Common myeloid progenitor, CD34-positive (primary cell): Measurements from ENCODE around the gene FNDC1.
"Not testable (repeated sequence)": the region's sequence is repeated elsewhere in the genome, so short reads cannot be mapped to it uniquely, and the experiment has no call there.

Source experiments
- CTCF ChIA-PET: fragments of 350-600 bp; sonication (Branson Sonifier 250); formaldehyde crosslinking; loops from one replicate; lab custom pipeline; 2021; ENCODE audit warnings: antibody characterized with exemption; lab: Charles Lee
- POLR2A ChIA-PET: fragments of 350-600 bp; sonication (Branson Sonifier 250); formaldehyde crosslinking; loops from one replicate; lab custom pipeline; 2021; ENCODE audit warnings: antibody characterized with exemption; lab: Charles Lee
- DNase-seq, 3 donors: peaks; one replicate each; pipeline versions ENCODE4 v3.0.0 to v3.0.0-alpha.2; 2013
- H3K27ac ChIP-seq, 2 experiments: 1 replicate in 1 of 2; 2 replicates in 1 of 2; pipeline ENCODE4 v1.7.0; 2013; ENCODE audit warnings: inconsistent platforms in 2 of 2, low read length in 2 of 2, mild to moderate bottlenecking in 2 of 2, low read depth in 1 of 2, moderate library complexity in 1 of 2; ENCODE audit not compliant: severe bottlenecking in 2 of 2, insufficient read depth in 1 of 2, poor library complexity in 1 of 2
- H3K27me3 ChIP-seq, 5 experiments: replicated peaks in 2 of 5; 1 replicate in 3 of 5; 2 replicates in 2 of 5; pipeline versions ENCODE4 v1.6.1 to v1.7.0; 2013; ENCODE audit warnings: low read length in 4 of 5, mild to moderate bottlenecking in 2 of 5, moderate library complexity in 2 of 5, inconsistent platforms in 1 of 5; ENCODE audit not compliant: insufficient read depth in 5 of 5, control insufficient read depth in 4 of 5
- H3K36me3 ChIP-seq, 4 experiments: 1 replicate in 2 of 4; 2 replicates in 2 of 4; pipeline versions ENCODE4 v1.6.1 to v1.7.0; 2013; ENCODE audit warnings: low read length in 3 of 4, control low read depth in 1 of 4, mild to moderate bottlenecking in 1 of 4; ENCODE audit not compliant: control insufficient read depth in 4 of 4, insufficient read depth in 4 of 4
- H3K4me1 ChIP-seq, 4 experiments: 1 replicate in 3 of 4; 2 replicates in 1 of 4; pipeline versions ENCODE4 v1.6.1 to v1.7.1; 2013; ENCODE audit warnings: low read length in 3 of 4, mild to moderate bottlenecking in 3 of 4, control low read depth in 1 of 4, inconsistent platforms in 1 of 4, moderate library complexity in 1 of 4; ENCODE audit not compliant: control insufficient read depth in 4 of 4, insufficient read depth in 4 of 4; ENCODE audit errors: control extremely low read depth in 1 of 4
- H3K4me3 ChIP-seq, 7 experiments: 1 replicate in 4 of 7; 2 replicates in 3 of 7; pipeline versions ENCODE4 v1.5.1 to v1.7.0; 2013; ENCODE audit warnings: mild to moderate bottlenecking in 7 of 7, low read length in 6 of 7, moderate library complexity in 6 of 7, inconsistent platforms in 2 of 7, low read depth in 2 of 7, control low read depth in 1 of 7; ENCODE audit not compliant: insufficient read depth in 4 of 7, control insufficient read depth in 1 of 7; ENCODE audit errors: extremely low read depth in 1 of 7
- H3K9me3 ChIP-seq, 5 experiments: 1 replicate in 4 of 5; 2 replicates in 1 of 5; pipeline versions ENCODE4 v1.6.1 to v1.7.1; 2013; ENCODE audit warnings: low read length in 4 of 5, mild to moderate bottlenecking in 2 of 5, inconsistent platforms in 1 of 5, low read depth in 1 of 5, moderate library complexity in 1 of 5; ENCODE audit not compliant: control insufficient read depth in 4 of 5, insufficient read depth in 2 of 5; ENCODE audit errors: control extremely low read depth in 1 of 5
- WGBS: methylation state at CpG from one replicate; pipeline ENCODE4 v1.1.5; 2013; ENCODE audit not compliant: insufficient coverage; 5-methylcytosine and 5-hydroxymethylcytosine counted together

FNDC1 gene

GRCh38 chr6:159278626-159279025, 109.4 kb downstream of the FNDC1 start:
- Histone ChIP-seq H3K27me3 (peaks cover 0 to 18% (median 0%) of the 10 kb centered on the region in 5 experiments), H3K4me3 (no peak overlapping the region), H3K9me3 (no peaks in the 10 kb centered on the region), H3K36me3 (no peaks in the 10 kb centered on the region), H3K4me1 (no peaks in the 10 kb centered on the region), H3K27ac (no peak overlapping the region)
- POLR2A ChIA-PET = no interaction called here
- CTCF ChIA-PET = no interaction called here
- DNase-seq = no peak

- 64% methylated on average over 8 of the region's 10 CpGs for WGBS
- H3K27ac ChIP-seq = no peak overlapping the region
- CTCF ChIA-PET = no interaction called here
- POLR2A ChIA-PET = no interaction called here
- H3K4me1 ChIP-seq = no peaks in the 10 kb centered on the region
- H3K4me3 ChIP-seq = no peak overlapping the region
- no peaks in the 10 kb centered on the region for H3K36me3 ChIP-seq
- DNase-seq = no peak
- H3K27me3 ChIP-seq = peaks cover 0 to 18% (median 0%) of the 10 kb centered on the region in 5 experiments
- H3K9me3 ChIP-seq = no peaks in the 10 kb centered on the region
These were observed 110.6 kb downstream of the FNDC1 start for GRCh38 chr6:159279790-159280277.

- Histone ChIP-seq H3K4me3 (no peak overlapping the region), H3K4me1 (no peaks in the 10 kb centered on the region), H3K27me3 (peaks cover 0 to 16% (median 0%) of the 10 kb centered on the region in 5 experiments), H3K36me3 (no peaks in the 10 kb centered on the region), H3K27ac (no peak overlapping the region), H3K9me3 (no peaks in the 10 kb centered on the region)
- ChIA-PET POLR2A (no interaction called here), CTCF (interaction anchor here (1.1 to 1.7 kb wide), 2 partner anchors 11 to 30 kb away, joined by 5 read pairs; no protein-coding TSS in a partner anchor)
- no CpG with 5 or more reads among the region's 5 CpGs for WGBS
- DNase-seq = no peak
These were observed 113.2 kb downstream of the FNDC1 start for GRCh38 chr6:159282421-159282820.

GRCh38 chr6:159284661-159285060, 115.5 kb downstream of the FNDC1 start:
- DNase-seq, H3K36me3 ChIP-seq, CTCF ChIA-PET, POLR2A ChIA-PET, H3K9me3 ChIP-seq, H3K27ac ChIP-seq, H3K4me3 ChIP-seq, H3K4me1 ChIP-seq: not testable (repeated sequence)
- peaks cover 0 to 13% (median 0%) of the 10 kb centered on the region in 5 experiments for H3K27me3 ChIP-seq

- POLR2A ChIA-PET = no interaction called here
- Histone ChIP-seq H3K36me3 (no peaks in the 10 kb centered on the region), H3K27me3 (peaks cover 0 to 6% (median 0%) of the 10 kb centered on the region in 5 experiments), H3K4me3 (no peak overlapping the region), H3K4me1 (no peaks in the 10 kb centered on the region), H3K9me3 (peaks cover 0 to 3% (median 2%) of the 10 kb centered on the region in 5 experiments), H3K27ac (no peak overlapping the region)
- CTCF ChIA-PET = no interaction called here
- DNase-seq = no peak
- WGBS = 98% methylated on average over 5 of the region's 5 CpGs
These were observed 129.6 kb downstream of the FNDC1 start for GRCh38 chr6:159298840-159299239.

- H3K4me3 ChIP-seq = no peak overlapping the region
- 90% methylated on average over 2 of the region's 2 CpGs for WGBS
- H3K27ac ChIP-seq = no peak overlapping the region
- POLR2A ChIA-PET = no interaction called here
- no peaks in the 10 kb centered on the region for H3K4me1 ChIP-seq
- no peak for DNase-seq
- H3K9me3 ChIP-seq = peaks cover 0 to 3% (median 2%) of the 10 kb centered on the region in 5 experiments
- H3K27me3 ChIP-seq = peaks cover 0 to 6% (median 0%) of the 10 kb centered on the region in 5 experiments
- H3K36me3 ChIP-seq = no peaks in the 10 kb centered on the region
- CTCF ChIA-PET = no interaction called here
These were observed 130.4 kb downstream of the FNDC1 start for GRCh38 chr6:159299566-159299965.

- H3K36me3 ChIP-seq = no peaks in the 10 kb centered on the region
- peaks cover 0 to 3% (median 1%) of the 10 kb centered on the region in 5 experiments for H3K9me3 ChIP-seq
- H3K4me3 ChIP-seq = no peak overlapping the region
- no peak for DNase-seq
- peaks cover 0 to 4% (median 3%) of the 10 kb centered on the region in 5 experiments for H3K27me3 ChIP-seq
- ChIA-PET POLR2A (no interaction called here), CTCF (no interaction called here)
- WGBS = 98% methylated on average over 4 of the region's 5 CpGs
- no peak overlapping the region for H3K27ac ChIP-seq
- no peaks in the 10 kb centered on the region for H3K4me1 ChIP-seq
These were observed 132.1 kb downstream of the FNDC1 start for GRCh38 chr6:159301277-159301676.
